ENCODE data around the gene STEAP3.

GRCh38 chr2:119278946-119279345 lies 55.3 kb downstream of the STEAP3 start:
- TF ChIP-seq EZH2 (IDR thresholded peaks at IDR 0.05; ENCODE audit: insufficient read depth, low read length) (no peak), CTCF (IDR thresholded peaks at IDR 0.05; ENCODE audit: insufficient read depth, low read depth, low read length) (no peak)

Data from astrocyte (in vitro differentiated cells and primary cell).